ENCODE data around the gene RPS18. TPM values are rescaled to one million over a fixed set of nuclear protein-coding genes. Genes with fewer than 3 reads are reported as not detected.
"Not testable (repeated sequence)": the region's sequence is repeated elsewhere in the genome, so short reads cannot be mapped to it uniquely, and the experiment has no call there.

Gene RPS18
- total and polyA plus RNA-seq, 9 of the 15 experiments (the other 6 are each of a cell fraction or from before 2014, with no cell fraction given) = 5,023 to 17,516 (median 8,131) TPM

GRCh38 chr6:33226503-33227120, 45.3 kb upstream of the RPS18 start:
- H3K27me3 ChIP-seq (ENCODE audit: control insufficient read depth in 2 of 2, insufficient read depth in 2 of 2, low read length in 2 of 2) = peaks cover 18 to 25% of the 10 kb centered on the region in 2 experiments
- H3K9me3 ChIP-seq (replicated peaks; ENCODE audit: control insufficient read depth, insufficient read depth, low read depth, low read length); FAIRE-seq; BruUV-seq (replicated peaks); H3K4me3 ChIP-seq; H3K9me1 ChIP-seq (ENCODE audit: control insufficient read depth, insufficient read depth, low read length); CTCF ChIA-PET (ENCODE audit: low intra/inter-chr PET ratio); H3K27ac ChIP-seq (ENCODE audit: extremely low read depth, low read depth, low read length); H4K20me1 ChIP-seq (replicated peaks; ENCODE audit: control insufficient read depth, insufficient read depth, low read length); H3K79me2 ChIP-seq (ENCODE audit: control insufficient read depth, insufficient read depth, low read length); H3K4me2 ChIP-seq (ENCODE audit: insufficient read depth, low read length); intact Hi-C loops (cut with micrococcal nuclease); in situ Hi-C loops (cut with MboI); H3K4me1 ChIP-seq (replicated peaks in 1 of 2; ENCODE audit: control insufficient read depth in 2 of 2, insufficient read depth in 2 of 2, low read length in 2 of 2); ATAC-seq; H2AFZ ChIP-seq (ENCODE audit: low read depth, low read length); H3K36me3 ChIP-seq (ENCODE audit: control insufficient read depth, insufficient read depth, low read length); H3K9ac ChIP-seq (ENCODE audit: insufficient read depth in 1 of 2, low read depth in 2 of 2, low read length in 2 of 2): not testable (repeated sequence)
- POLR2A ChIA-PET = interaction anchor here (0.6 to 2.8 kb wide), 3 partner anchors 13 to 196 kb away, joined by 3 to 7 read pairs (median 6); partner anchors contain the start of gene RING1
- peak in 1 of 4 experiments; percentile 0 for DNase-seq (ENCODE audit: extremely low read depth in 1 of 4, low spot score in 3 of 4)
- WGBS (ENCODE audit: insufficient coverage, low coverage, missing lambda C conversion rate) = 18% methylated on average over 14 of the region's 14 CpGs

GRCh38 chr6:33235221-33235634, 36.6 kb upstream of the RPS18 start:
- no peak overlapping the region for H3K4me2 ChIP-seq (ENCODE audit: insufficient read depth, low read length)
- peaks cover 3% of the 10 kb centered on the region; the same call in 1 of the 2 replicates for H4K20me1 ChIP-seq (replicated peaks; ENCODE audit: control insufficient read depth, insufficient read depth, low read length)
- no peaks in the 10 kb centered on the region for H3K9me1 ChIP-seq (ENCODE audit: control insufficient read depth, insufficient read depth, low read length)
- no peak for TF ChIP-seq POLR3A (IDR thresholded peaks at IDR 0.05; ENCODE audit: borderline replicate concordance, extremely low read depth, insufficient read depth, insufficient read length)
- no peak for TF ChIP-seq ARHGAP35 (IDR thresholded peaks at IDR 0.05; ENCODE audit: partially characterized antibody)
- TF ChIP-seq EHMT2 (IDR thresholded peaks at IDR 0.05) = no peak
- TF ChIP-seq POLR2G (IDR thresholded peaks at IDR 0.05; ENCODE audit: low read depth, low read length) = no peak
- TF ChIP-seq THAP12 (CRISPR knock-in tag; IDR thresholded peaks at IDR 0.05) = no peak
- no peak for TF ChIP-seq SMAD1 (IDR thresholded peaks at IDR 0.05; ENCODE audit: low read depth, low read length, partially characterized antibody)
- in situ Hi-C loops (cut with MboI) = no loop called here
- ChIA-PET POLR2A (interaction anchor here (0.8 to 7.1 kb wide), 4 partner anchors 10 to 42 kb away, joined by 3 to 57 read pairs (median 4); partner anchors contain the start of genes B3GALT4 and RING1), CTCF (ENCODE audit: low intra/inter-chr PET ratio) (no interaction called here)
- no peak overlapping the region for H3K27ac ChIP-seq (ENCODE audit: extremely low read depth, low read depth, low read length)
- H3K9ac ChIP-seq (ENCODE audit: insufficient read depth in 1 of 2, low read depth in 2 of 2, low read length in 2 of 2) = no peak overlapping the region
- DNase-seq (ENCODE audit: extremely low read depth in 1 of 4, low spot score in 3 of 4) (no peak), FAIRE-seq (no peak), ATAC-seq (no peak)
- intact Hi-C loops (cut with micrococcal nuclease) = no loop called here
- no peaks in the 10 kb centered on the region for H3K36me3 ChIP-seq (ENCODE audit: control insufficient read depth, insufficient read depth, low read length)
- 0% methylated on average over 6 of the region's 6 CpGs for WGBS (ENCODE audit: insufficient coverage, low coverage, missing lambda C conversion rate)
- no peaks in the 10 kb centered on the region for H3K79me2 ChIP-seq (ENCODE audit: control insufficient read depth, insufficient read depth, low read length)
- no peak overlapping the region for H3K4me3 ChIP-seq
- no peak overlapping the region for H2AFZ ChIP-seq (ENCODE audit: low read depth, low read length)
- BruUV-seq (replicated peaks) = no TSS peak
- H3K27me3 ChIP-seq (ENCODE audit: control insufficient read depth in 2 of 2, insufficient read depth in 2 of 2, low read length in 2 of 2) = peaks cover 58 to 67% of the 10 kb centered on the region in 2 experiments
- H3K4me1 ChIP-seq (replicated peaks in 1 of 2; ENCODE audit: control insufficient read depth in 2 of 2, insufficient read depth in 2 of 2, low read length in 2 of 2) = no peaks in the 10 kb centered on the region
- no peaks in the 10 kb centered on the region for H3K9me3 ChIP-seq (replicated peaks; ENCODE audit: control insufficient read depth, insufficient read depth, low read depth, low read length)

Data from K562 (cell line).